IMR-90 (cell line): ENCODE measurements around the gene RALGPS1. TPM values are rescaled to one million over a fixed set of nuclear protein-coding genes. Genes with fewer than 3 reads are reported as not detected.

Experiments used
- ATAC-seq: fragments of 200-7000 bp; cut with Tn5 transposase; 2 replicates; pipeline ENCODE4 v1.9.1; 2020; ENCODE audit warnings: low read depth, mild to moderate bottlenecking, moderate library complexity
- BruUV-seq: library from RNA; stranded (reverse); fragments of 400-500 nt; replicated peaks from 2 replicates; lab custom pipeline; 2021; lab: Mats Ljungman, UMichigan
- CTCF ChIA-PET: fragments of 300-600 bp; formaldehyde crosslinking; extraction: SDS; loops from one replicate; lab custom pipeline; 2021; ENCODE audit warnings: antibody characterized with exemption; lab: Yijun Ruan, JAX
- POLR2A ChIA-PET: fragments of 300-600 bp; sonication (Branson Sonifier 250); formaldehyde crosslinking; loops from one replicate; lab custom pipeline; 2022; ENCODE audit warnings: antibody characterized with exemption; ENCODE audit not compliant: unreplicated experiment; lab: Charles Lee
- DNase-seq: peaks from one replicate; pipeline ENCODE4 v3.0.0; 2013
- H2AFZ ChIP-seq: replicated peaks from 2 replicates; pipeline ENCODE3; 2013; ENCODE audit warnings: low read length, mild to moderate bottlenecking; ENCODE audit not compliant: poor library complexity
- H2AK5ac ChIP-seq: 2 replicates; pipeline ENCODE4 v1.6.1; 2013; ENCODE audit warnings: low read depth, low read length, inconsistent platforms
- H2AK9ac ChIP-seq: replicated peaks from 2 replicates; pipeline ENCODE3; 2013; ENCODE audit warnings: mild to moderate bottlenecking, low read depth, low read length, moderate library complexity; ENCODE audit not compliant: poor library complexity
- H2BK120ac ChIP-seq: 2 replicates; pipeline ENCODE4 v1.6.1; 2013; ENCODE audit warnings: low read depth, low read length, inconsistent platforms
- H2BK15ac ChIP-seq: 3 replicates; pipeline ENCODE4 v1.6.1; 2013; ENCODE audit warnings: low read depth, low read length, inconsistent platforms
- H2BK20ac ChIP-seq: 2 replicates; pipeline ENCODE4 v1.6.1; 2013; ENCODE audit warnings: low read depth, mild to moderate bottlenecking, inconsistent platforms, low read length, moderate library complexity
- H2BK5ac ChIP-seq: 2 replicates; pipeline ENCODE4 v1.6.1; 2013; ENCODE audit warnings: mild to moderate bottlenecking, low read depth, low read length, inconsistent platforms; ENCODE audit not compliant: poor library complexity, severe bottlenecking
- H3K14ac ChIP-seq: replicated peaks from 2 replicates; pipeline ENCODE4 v1.6.1; 2013; ENCODE audit warnings: low read depth, low read length, inconsistent platforms
- H3K18ac ChIP-seq: 2 replicates; pipeline ENCODE4 v1.6.1; 2013; ENCODE audit warnings: low read depth, low read length, control low read depth
- H3K23ac ChIP-seq: 2 replicates; pipeline ENCODE4 v1.6.1; 2013; ENCODE audit warnings: low read depth, low read length, inconsistent platforms
- H3K27ac ChIP-seq: 2 replicates; pipeline ENCODE4 v1.5.1; 2013; ENCODE audit warnings: mild to moderate bottlenecking, control low read depth, low read length; ENCODE audit not compliant: insufficient read depth
- H3K27me3 ChIP-seq: 2 replicates; pipeline ENCODE4 v1.6.1; 2013; ENCODE audit warnings: low read length; ENCODE audit not compliant: control insufficient read depth, insufficient read depth
- H3K36me3 ChIP-seq: 2 replicates; pipeline ENCODE4 v1.6.1; 2013; ENCODE audit warnings: low read length, mixed read lengths; ENCODE audit not compliant: control insufficient read depth, insufficient read depth
- H3K4ac ChIP-seq: 2 replicates; pipeline ENCODE4 v1.6.1; 2013; ENCODE audit warnings: low read depth, low read length, inconsistent platforms
- H3K4me1 ChIP-seq: 2 replicates; pipeline ENCODE4 v1.6.1; 2013; ENCODE audit warnings: low read length, mixed read lengths; ENCODE audit not compliant: control insufficient read depth, insufficient read depth
- H3K4me2 ChIP-seq: 2 replicates; pipeline ENCODE4 v1.6.1; 2013; ENCODE audit warnings: low read depth, mild to moderate bottlenecking, control low read depth, low read length, moderate library complexity
- H3K4me3 ChIP-seq: 2 replicates; pipeline ENCODE4 v1.5.1; 2013; ENCODE audit warnings: low read depth, mild to moderate bottlenecking, control low read depth, low read length, moderate library complexity; ENCODE audit not compliant: insufficient read depth
- H3K56ac ChIP-seq: 2 replicates; pipeline ENCODE4 v1.6.1; 2013; ENCODE audit warnings: low read length, inconsistent platforms; ENCODE audit not compliant: insufficient read depth; ENCODE audit errors: extremely low read depth
- H3K79me1 ChIP-seq, 2 experiments: 2 replicates each; pipeline ENCODE4 v1.6.1; 2013; ENCODE audit warnings: low read length in 2 of 2, inconsistent platforms in 1 of 2, low read depth in 1 of 2
- H3K9ac ChIP-seq: 2 replicates; pipeline ENCODE4 v1.6.1; 2013; ENCODE audit warnings: low read depth, low read length, control low read depth
- H3K9me1 ChIP-seq: 2 replicates; pipeline ENCODE4 v1.6.1; 2013; ENCODE audit warnings: low read length, inconsistent platforms; ENCODE audit not compliant: insufficient read depth
- H3K9me3 ChIP-seq: 2 replicates; pipeline ENCODE4 v1.6.1; 2013; ENCODE audit warnings: low read length; ENCODE audit not compliant: control insufficient read depth, insufficient read depth
- H4K20me1 ChIP-seq: 2 replicates; pipeline ENCODE4 v1.6.1; 2013; ENCODE audit warnings: low read length, inconsistent platforms; ENCODE audit not compliant: insufficient read depth
- H4K5ac ChIP-seq: 2 replicates; pipeline ENCODE4 v1.6.1; 2013; ENCODE audit warnings: mild to moderate bottlenecking, low read depth, low read length, control low read depth
- H4K8ac ChIP-seq, 2 experiments: 2 replicates each; pipeline ENCODE4 v1.6.1; 2013; ENCODE audit warnings: low read depth in 2 of 2, low read length in 2 of 2, control low read depth in 1 of 2, inconsistent platforms in 1 of 2
- H4K91ac ChIP-seq: 2 replicates; pipeline ENCODE4 v1.6.1; 2013; ENCODE audit warnings: low read depth, low read length, inconsistent platforms; ENCODE audit not compliant: insufficient read depth
- CEBPB ChIP-seq: IDR thresholded peaks from 2 replicates; pipeline ENCODE4 v1.6.1; 2012; ENCODE audit warnings: low read depth, low read length, improper control_type of control experiment
- MAFK ChIP-seq: IDR thresholded peaks from 2 replicates; pipeline ENCODE4 v1.6.1; 2012; ENCODE audit warnings: low read depth, low read length, improper control_type of control experiment
- MXI1 ChIP-seq: IDR thresholded peaks from 2 replicates; pipeline ENCODE4 v1.6.1; 2012; ENCODE audit warnings: low read depth, mild to moderate bottlenecking, low read length, moderate library complexity, borderline replicate concordance
- NFE2L2 ChIP-seq: fragments of 150-350 bp; IDR thresholded peaks from 2 replicates; pipeline ENCODE4 v1.6.1; 2016; ENCODE audit warnings: low read depth, mild to moderate bottlenecking, low read length
- WGBS, 2 experiments: methylation state at CpG; one replicate each; pipeline versions ENCODE4 v1.1.5 to v1.1.7; 2013; ENCODE audit warnings: missing lambda C conversion rate in 2 of 2; ENCODE audit not compliant: insufficient read length in 1 of 2; ENCODE audit errors: extremely low coverage in 2 of 2; 5-methylcytosine and 5-hydroxymethylcytosine counted together
- dilution Hi-C: fragments of 300-500 bp; cut with HindIII; formaldehyde crosslinking; loops from one replicate; pipeline ENCODE4 v1.14.3; 2018; ENCODE audit warnings: low sequenced_read_pairs; ENCODE audit not compliant: unreplicated experiment
- in situ Hi-C: fragments of 300-500 bp; cut with MboI; formaldehyde crosslinking; loops from 3 replicates; pipeline ENCODE4 v1.14.3; 2019; ENCODE audit warnings: low sequenced_read_pairs, inconsistent platforms, mixed read lengths
- intact Hi-C: fragments of 100-400 bp; cut with micrococcal nuclease; formaldehyde crosslinking; loops from 2 replicates; pipeline ENCODE4 v1.10.0; 2022
- polyA plus RNA-seq, 3 experiments: library from polyadenylated mRNA; depleted of rRNA; stranded (reverse); fragments of >200 nt; gene quantifications; 2 replicates each; pipeline ENCODE4 v1.2.3, GENCODE V29; 2012; ENCODE audit warnings: low replicate concordance in 1 of 3
- total RNA-seq: library from RNA; depleted of rRNA; stranded (reverse); fragments of >200 nt; gene quantifications from 2 replicates; pipeline ENCODE4 v1.2.3, GENCODE V29; 2012

The RALGPS1 gene
- total and polyA plus RNA-seq, 2 of the 4 experiments (the other 2 are of a cell fraction) = 0.90 to 2.8 TPM

GRCh38 chr9:126956917-126957686 lies 42.5 kb downstream of the RALGPS1 start:
- peak overlapping the region; percentile 52; the same call in 1 of the 2 replicates for H3K27ac ChIP-seq

More at GRCh38 chr9:126956917-126957686, 42.5 kb downstream of the RALGPS1 start:
- Histone ChIP-seq H2AK9ac (peak overlapping the region; percentile 70), H2AK5ac (peak overlapping the region; percentile 91), H2AFZ (peak overlapping the region; percentile 58), H4K20me1 (no peaks in the 10 kb centered on the region), H3K27me3 (no peaks in the 10 kb centered on the region), H3K4me2 (0 out of 2 replicates have a peak overlapping the region, but pooled peaks have one; percentile 6), H3K23ac (peak overlapping the region; percentile 63), H3K9ac (no peak overlapping the region), H4K91ac (peak overlapping the region; percentile 69), H3K9me1 (peaks cover 29% of the 10 kb centered on the region), H3K56ac (no peak overlapping the region), H4K5ac (peak overlapping the region; percentile 72), H3K4me1 (peaks cover 23% of the 10 kb centered on the region), H3K79me1 (no peaks in the 10 kb centered on the region), H4K8ac (peak overlapping the region in 1 of 2 experiments; percentile 65; a peak in 3 of 4 replicates), H3K36me3 (no peaks in the 10 kb centered on the region), H2BK5ac (peak overlapping the region; percentile 71), H2BK20ac (peak overlapping the region; percentile 71), H3K18ac (peak overlapping the region; percentile 69), H3K4ac (peak overlapping the region; percentile 75), H3K14ac (peak overlapping the region; percentile 62), H2BK120ac (peak overlapping the region; percentile 82), H2BK15ac (peak overlapping the region; percentile 64; the same call in 2 of the 3 replicates), H3K9me3 (no peaks in the 10 kb centered on the region), H3K4me3 (no peak overlapping the region)
- TF ChIP-seq MXI1 (no peak), NFE2L2 (no peak), MAFK (no peak), CEBPB (no peak)
- BruUV-seq = no TSS peak
- intact Hi-C loops = no loop called here
- DNase-seq = peak; percentile 81
- peak; percentile 79 for ATAC-seq
- dilution Hi-C loops = no loop called here
- CTCF ChIA-PET = no interaction called here
- in situ Hi-C loops = no loop called here
- POLR2A ChIA-PET = no interaction called here
- WGBS, 2 experiments = 88% methylated on average over 5 of the region's 7 CpGs; no CpG with 5 or more reads in 1 of the 2 experiments
